DND-41 (cell line): ENCODE measurements around the gene TSPAN5.

Experiments used
- ATAC-seq: fragments of 200-7000 bp; cut with Tn5 transposase; 3 replicates; pipeline ENCODE4 v1.9.1; 2021; ENCODE audit warnings: low read depth; ENCODE audit not compliant: insufficient read depth
- DNase-seq: peaks from one replicate; pipeline ENCODE4 v3.0.0-alpha.2; 2020
- H2AFZ ChIP-seq: 2 replicates; pipeline ENCODE4 v1.6.0; 2012; ENCODE audit warnings: low read depth, low read length
- H3K27ac ChIP-seq: 2 replicates; pipeline ENCODE4 v1.5.1; 2012; ENCODE audit warnings: low read length, inconsistent platforms
- H3K27me3 ChIP-seq: fragments of 200-600 bp; sonication (generic); 2 replicates; pipeline ENCODE4 v1.6.0; 2012; ENCODE audit warnings: low read length, mild to moderate bottlenecking, inconsistent platforms; ENCODE audit not compliant: insufficient read depth, poor library complexity
- H3K36me3 ChIP-seq: 2 replicates; pipeline ENCODE4 v1.5.1; 2012; ENCODE audit warnings: low read length, inconsistent platforms; ENCODE audit not compliant: insufficient read depth
- H3K4me1 ChIP-seq: 2 replicates; pipeline ENCODE4 v1.5.1; 2012; ENCODE audit warnings: mild to moderate bottlenecking, low read length; ENCODE audit not compliant: insufficient read depth
- H3K4me2 ChIP-seq: 2 replicates; pipeline ENCODE4 v1.6.0; 2012; ENCODE audit warnings: mild to moderate bottlenecking, moderate library complexity, low read length, inconsistent platforms; ENCODE audit not compliant: insufficient read depth
- H3K4me3 ChIP-seq, 2 experiments: fragments of 200-600 bp in 1 of 2; shearing (Covaris generic) in 1 of 2; 2 replicates each; pipeline ENCODE4 v1.5.1; 2012 to 2016; ENCODE audit warnings: inconsistent platforms in 2 of 2, low read length in 2 of 2, mild to moderate bottlenecking in 2 of 2, low read depth in 1 of 2, moderate library complexity in 1 of 2
- H3K79me2 ChIP-seq: 2 replicates; pipeline ENCODE4 v1.6.0; 2012; ENCODE audit warnings: low read length, inconsistent platforms; ENCODE audit not compliant: insufficient read depth
- H3K9ac ChIP-seq: 2 replicates; pipeline ENCODE4 v1.6.0; 2012; ENCODE audit warnings: low read depth, mild to moderate bottlenecking, inconsistent platforms, low read length, moderate library complexity
- H3K9me3 ChIP-seq: 2 replicates; pipeline ENCODE4 v1.5.1; 2012; ENCODE audit warnings: low read length, moderate library complexity, mild to moderate bottlenecking, inconsistent platforms; ENCODE audit not compliant: insufficient read depth, severe bottlenecking
- H4K20me1 ChIP-seq: 2 replicates; pipeline ENCODE4 v1.6.0; 2012; ENCODE audit warnings: low read length; ENCODE audit not compliant: insufficient read depth
- EZH2 ChIP-seq: IDR thresholded peaks from 3 replicates; pipeline ENCODE4 v1.6.1; 2012; ENCODE audit warnings: borderline replicate concordance, low read depth, mild to moderate bottlenecking, moderate library complexity, low read length, inconsistent platforms; ENCODE audit not compliant: severe bottlenecking
- TF ChIP-seq, protein P1 (sequence below): IDR thresholded peaks from 2 replicates; pipeline ENCODE4 v1.5.1; 2012; ENCODE audit warnings: borderline replicate concordance, low read length, moderate library complexity, mild to moderate bottlenecking; ENCODE audit not compliant: poor library complexity, severe bottlenecking; ENCODE audit errors: extremely low read depth

TSPAN5 gene

DNA sequence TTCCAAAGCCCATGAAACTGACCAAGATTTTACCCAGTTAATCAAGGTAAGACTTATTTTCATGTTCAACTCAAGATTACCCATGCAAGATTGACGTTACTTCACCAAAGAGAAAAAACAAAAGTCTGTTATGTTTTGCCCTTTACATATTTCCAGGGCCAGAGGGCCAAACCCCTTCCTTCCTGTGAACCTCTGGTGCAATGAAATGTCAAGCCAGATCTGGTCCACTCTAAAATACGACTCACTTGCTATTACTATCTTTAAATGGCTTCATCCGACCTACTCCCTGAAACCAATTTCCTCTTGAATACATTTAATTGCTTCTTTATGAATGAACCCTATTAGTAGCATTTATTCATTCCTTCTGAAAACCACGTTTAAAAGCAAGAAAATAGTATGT is 33.0 kb downstream of the TSPAN5 start:
- TF ChIP-seq, protein P1, sequence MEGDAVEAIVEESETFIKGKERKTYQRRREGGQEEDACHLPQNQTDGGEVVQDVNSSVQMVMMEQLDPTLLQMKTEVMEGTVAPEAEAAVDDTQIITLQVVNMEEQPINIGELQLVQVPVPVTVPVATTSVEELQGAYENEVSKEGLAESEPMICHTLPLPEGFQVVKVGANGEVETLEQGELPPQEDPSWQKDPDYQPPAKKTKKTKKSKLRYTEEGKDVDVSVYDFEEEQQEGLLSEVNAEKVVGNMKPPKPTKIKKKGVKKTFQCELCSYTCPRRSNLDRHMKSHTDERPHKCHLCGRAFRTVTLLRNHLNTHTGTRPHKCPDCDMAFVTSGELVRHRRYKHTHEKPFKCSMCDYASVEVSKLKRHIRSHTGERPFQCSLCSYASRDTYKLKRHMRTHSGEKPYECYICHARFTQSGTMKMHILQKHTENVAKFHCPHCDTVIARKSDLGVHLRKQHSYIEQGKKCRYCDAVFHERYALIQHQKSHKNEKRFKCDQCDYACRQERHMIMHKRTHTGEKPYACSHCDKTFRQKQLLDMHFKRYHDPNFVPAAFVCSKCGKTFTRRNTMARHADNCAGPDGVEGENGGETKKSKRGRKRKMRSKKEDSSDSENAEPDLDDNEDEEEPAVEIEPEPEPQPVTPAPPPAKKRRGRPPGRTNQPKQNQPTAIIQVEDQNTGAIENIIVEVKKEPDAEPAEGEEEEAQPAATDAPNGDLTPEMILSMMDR = no peak
- no peak overlapping the region for H3K9ac ChIP-seq

DNA sequence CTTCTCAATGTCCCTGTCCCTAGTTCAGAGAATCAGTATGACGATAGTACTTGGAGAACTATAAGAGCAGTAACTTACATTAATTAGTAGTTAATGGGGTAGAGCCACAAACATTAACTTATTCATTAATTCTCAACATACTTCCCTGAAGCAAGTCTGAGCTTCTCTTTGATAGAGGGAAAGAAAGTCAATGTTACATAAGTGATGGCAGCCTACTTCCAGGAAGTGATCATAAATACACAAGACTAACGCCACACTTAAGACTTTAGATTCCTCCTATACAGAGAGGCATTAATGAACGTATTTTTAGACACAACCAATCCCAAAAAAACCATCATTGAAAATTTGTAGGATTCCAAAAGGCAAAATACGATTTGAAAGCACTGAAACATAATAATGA is 33.8 kb downstream of the TSPAN5 start:
- DNase-seq (no peak), ATAC-seq (no peak)
- no peak overlapping the region for H3K4me2 ChIP-seq
- H3K9ac ChIP-seq = no peak overlapping the region
- no peaks in the 10 kb centered on the region for H3K36me3 ChIP-seq
- no peaks in the 10 kb centered on the region for H3K79me2 ChIP-seq
- no peak overlapping the region for H3K27ac ChIP-seq
- H3K9me3 ChIP-seq = no peaks in the 10 kb centered on the region
- no peaks in the 10 kb centered on the region for H3K4me1 ChIP-seq
- H4K20me1 ChIP-seq = no peaks in the 10 kb centered on the region
- no peak for TF ChIP-seq EZH2
- TF ChIP-seq, protein P1 = no peak
- no peak overlapping the region for H2AFZ ChIP-seq
- H3K4me3 ChIP-seq = no peak overlapping the region
- no peaks in the 10 kb centered on the region for H3K27me3 ChIP-seq

More for the DNA sequence above, 33.0 kb downstream of the TSPAN5 start:
- no peak for ATAC-seq
- Histone ChIP-seq H3K27me3 (no peaks in the 10 kb centered on the region), H3K9me3 (no peaks in the 10 kb centered on the region), H3K36me3 (no peaks in the 10 kb centered on the region), H3K4me2 (no peak overlapping the region), H2AFZ (no peak overlapping the region), H3K4me1 (no peaks in the 10 kb centered on the region), H3K79me2 (no peaks in the 10 kb centered on the region), H3K27ac (no peak overlapping the region), H4K20me1 (no peaks in the 10 kb centered on the region), H3K4me3 (no peak overlapping the region)
- DNase-seq = no peak

DNA sequence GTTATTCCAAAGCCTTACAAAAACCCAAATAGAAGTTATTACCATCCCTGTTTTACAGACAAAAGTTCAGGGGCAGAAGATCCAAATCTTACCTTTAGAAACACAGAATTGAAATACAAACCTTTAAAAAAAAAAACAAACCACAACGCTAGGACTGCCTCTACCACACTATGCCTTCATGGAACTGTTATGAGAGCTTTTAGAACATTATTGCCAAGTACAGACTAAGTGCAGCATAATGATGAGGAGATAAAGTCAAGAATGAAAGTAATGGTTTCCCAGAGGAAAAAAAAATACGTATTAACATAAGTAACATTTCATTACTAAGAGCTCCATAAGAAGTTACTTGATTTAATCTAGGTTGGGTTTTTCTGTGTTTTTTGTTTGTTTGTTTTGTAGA is 34.3 kb downstream of the TSPAN5 start:
- TF ChIP-seq, protein P1 = no peak
- no peak for TF ChIP-seq EZH2
- Histone ChIP-seq H3K79me2 (no peaks in the 10 kb centered on the region), H3K36me3 (no peaks in the 10 kb centered on the region), H2AFZ (no peak overlapping the region), H4K20me1 (no peaks in the 10 kb centered on the region), H3K9ac (no peak overlapping the region), H3K4me2 (no peak overlapping the region), H3K27ac (no peak overlapping the region), H3K9me3 (no peaks in the 10 kb centered on the region), H3K27me3 (no peaks in the 10 kb centered on the region), H3K4me1 (no peaks in the 10 kb centered on the region), H3K4me3 (no peak overlapping the region)
- DNase-seq (no peak), ATAC-seq (no peak)

DNA sequence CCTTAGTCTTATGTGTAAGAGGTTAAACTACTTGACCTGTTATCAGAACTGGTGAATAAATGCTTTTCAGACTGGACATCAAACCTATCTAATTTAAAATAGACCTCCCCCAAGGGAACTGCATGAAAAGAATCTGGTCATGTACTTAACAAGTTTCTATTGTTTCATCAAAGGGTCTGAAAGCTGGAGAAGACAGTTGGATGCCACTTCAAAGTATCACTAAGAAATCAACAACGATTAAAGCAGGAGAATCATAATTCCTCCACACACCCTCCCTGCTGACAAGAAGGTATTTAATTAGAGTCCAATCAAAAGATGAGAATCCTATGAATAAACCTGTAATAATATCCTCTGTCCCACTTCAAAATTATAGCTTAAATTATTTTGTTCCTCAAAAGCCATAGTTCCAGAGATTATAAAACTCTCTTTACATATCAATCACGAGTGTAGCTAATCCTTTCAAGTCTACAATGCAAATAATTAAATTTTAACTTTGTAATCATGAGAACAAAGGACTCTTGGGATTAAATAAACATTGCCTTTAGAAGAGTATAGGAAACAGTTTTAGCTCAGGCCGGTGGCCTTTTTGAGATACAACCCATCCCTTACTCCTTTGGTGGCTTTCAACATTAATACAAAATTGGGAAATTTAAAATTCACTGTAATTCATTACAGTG is 35.1 kb downstream of the TSPAN5 start:
- Histone ChIP-seq H4K20me1 (no peaks in the 10 kb centered on the region), H3K4me2 (no peak overlapping the region), H3K27me3 (no peaks in the 10 kb centered on the region), H3K9me3 (no peaks in the 10 kb centered on the region), H3K4me3 (no peak overlapping the region), H3K4me1 (no peaks in the 10 kb centered on the region), H3K9ac (no peak overlapping the region), H3K36me3 (no peaks in the 10 kb centered on the region), H2AFZ (no peak overlapping the region), H3K27ac (no peak overlapping the region), H3K79me2 (no peaks in the 10 kb centered on the region)
- DNase-seq = no peak
- no peak for ATAC-seq
- TF ChIP-seq, protein P1 = no peak
- no peak for TF ChIP-seq EZH2
